HEK293 (cell line): ENCODE data around the gene PAIP2.

Source experiments
- ZNF221 ChIP-seq: fragments of 450-650 bp; formaldehyde crosslinking; IDR thresholded peaks from 2 replicates; pipeline ENCODE4 v1.5.1; 2017; ENCODE audit warnings: missing biosample characterization, missing genetic modification characterization, borderline replicate concordance
- TF ChIP-seq, protein P1 (sequence below): fragments of 450-650 bp; formaldehyde crosslinking; IDR thresholded peaks from 2 replicates; pipeline ENCODE4 v1.5.1; 2016; ENCODE audit warnings: missing biosample characterization, missing genetic modification characterization

DNA sequence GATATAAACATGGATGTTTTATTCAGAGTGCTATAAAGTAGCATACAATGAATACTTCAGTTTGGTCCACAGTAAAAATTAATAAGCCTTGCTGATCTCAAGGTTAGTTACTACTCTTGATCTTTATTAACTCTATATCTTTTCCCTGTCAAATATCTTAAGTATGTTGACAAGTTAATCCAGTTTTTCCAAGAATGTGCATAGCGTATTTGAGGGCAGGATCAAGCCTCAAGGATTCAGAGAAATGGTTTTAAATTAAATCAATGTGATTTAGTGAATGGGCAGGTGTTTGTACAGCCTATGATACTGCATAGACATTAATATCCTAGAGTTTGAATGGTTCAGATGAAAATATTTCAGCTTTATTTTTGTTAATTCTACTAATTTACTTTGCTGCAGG, 27.4 kb upstream of the PAIP2 start:
- TF ChIP-seq, protein P1, sequence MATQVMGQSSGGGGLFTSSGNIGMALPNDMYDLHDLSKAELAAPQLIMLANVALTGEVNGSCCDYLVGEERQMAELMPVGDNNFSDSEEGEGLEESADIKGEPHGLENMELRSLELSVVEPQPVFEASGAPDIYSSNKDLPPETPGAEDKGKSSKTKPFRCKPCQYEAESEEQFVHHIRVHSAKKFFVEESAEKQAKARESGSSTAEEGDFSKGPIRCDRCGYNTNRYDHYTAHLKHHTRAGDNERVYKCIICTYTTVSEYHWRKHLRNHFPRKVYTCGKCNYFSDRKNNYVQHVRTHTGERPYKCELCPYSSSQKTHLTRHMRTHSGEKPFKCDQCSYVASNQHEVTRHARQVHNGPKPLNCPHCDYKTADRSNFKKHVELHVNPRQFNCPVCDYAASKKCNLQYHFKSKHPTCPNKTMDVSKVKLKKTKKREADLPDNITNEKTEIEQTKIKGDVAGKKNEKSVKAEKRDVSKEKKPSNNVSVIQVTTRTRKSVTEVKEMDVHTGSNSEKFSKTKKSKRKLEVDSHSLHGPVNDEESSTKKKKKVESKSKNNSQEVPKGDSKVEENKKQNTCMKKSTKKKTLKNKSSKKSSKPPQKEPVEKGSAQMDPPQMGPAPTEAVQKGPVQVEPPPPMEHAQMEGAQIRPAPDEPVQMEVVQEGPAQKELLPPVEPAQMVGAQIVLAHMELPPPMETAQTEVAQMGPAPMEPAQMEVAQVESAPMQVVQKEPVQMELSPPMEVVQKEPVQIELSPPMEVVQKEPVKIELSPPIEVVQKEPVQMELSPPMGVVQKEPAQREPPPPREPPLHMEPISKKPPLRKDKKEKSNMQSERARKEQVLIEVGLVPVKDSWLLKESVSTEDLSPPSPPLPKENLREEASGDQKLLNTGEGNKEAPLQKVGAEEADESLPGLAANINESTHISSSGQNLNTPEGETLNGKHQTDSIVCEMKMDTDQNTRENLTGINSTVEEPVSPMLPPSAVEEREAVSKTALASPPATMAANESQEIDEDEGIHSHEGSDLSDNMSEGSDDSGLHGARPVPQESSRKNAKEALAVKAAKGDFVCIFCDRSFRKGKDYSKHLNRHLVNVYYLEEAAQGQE (tag by site-specific recombination), result no peak
- no peak for TF ChIP-seq ZNF221
